HepG2 (cell line): ENCODE results near the gene MT1F. TPM values are rescaled to one million over a fixed set of nuclear protein-coding genes. Genes with fewer than 3 reads are reported as not detected.

Source experiments
- ATAC-seq: fragments of 200-7000 bp; cut with Tn5 transposase; 3 replicates; pipeline ENCODE4 v1.9.1; 2020; ENCODE audit warnings: mild to moderate bottlenecking, moderate library complexity
- BruUV-seq: library from RNA; stranded (reverse); fragments of 400-500 nt; replicated peaks from 2 replicates; lab custom pipeline; 2021; lab: Mats Ljungman, UMichigan
- CTCF ChIA-PET: fragments of 300-600 bp; formaldehyde crosslinking; extraction: SDS; loops from one replicate; lab custom pipeline; 2021; ENCODE audit warnings: low total read pairs, inconsistent platforms, low intra/inter-chr PET ratio; lab: Yijun Ruan, JAX
- POLR2A ChIA-PET: fragments of 350-600 bp; sonication (Branson Sonifier 250); formaldehyde crosslinking; loops from one replicate; lab custom pipeline; 2020; ENCODE audit warnings: antibody characterized with exemption, inconsistent platforms; lab: Yijun Ruan, JAX
- DNase-seq: peaks from one replicate; pipeline ENCODE4 v3.0.0-alpha.2; 2015; ENCODE audit warnings: low spot score
- FAIRE-seq: peaks from 3 replicates; lab custom pipeline; 2011; peaks lifted over from hg19 to GRCh38; lab: Jason Lieb, UNC
- H2AFZ ChIP-seq: one replicate; pipeline ENCODE4 v1.6.1; 2011; ENCODE audit warnings: low read length, inconsistent platforms
- H3K27ac ChIP-seq: fragments of 300-600 bp; 3 replicates; pipeline ENCODE4 v1.8.0; 2011; ENCODE audit warnings: mixed run types, mild to moderate bottlenecking, mixed read lengths, low read length, inconsistent platforms; ENCODE audit not compliant: insufficient read depth; ENCODE audit errors: extremely low read length
- H3K27me3 ChIP-seq, 2 experiments: fragments of 200-600 bp in 1 of 2; 2 replicates in 1 of 2; 3 replicates in 1 of 2; pipeline versions ENCODE4 v1.6.0 to v1.8.0; 2011; ENCODE audit warnings: low read length in 2 of 2, mild to moderate bottlenecking in 2 of 2, moderate library complexity in 2 of 2, inconsistent platforms in 1 of 2; ENCODE audit not compliant: insufficient read depth in 2 of 2, control insufficient read depth in 1 of 2
- H3K36me3 ChIP-seq, 2 experiments: fragments of 200-600 bp in 1 of 2; replicated peaks in 1 of 2; 2 replicates in 1 of 2; 3 replicates in 1 of 2; pipeline versions ENCODE4 v1.5.1 to v1.8.0; 2011; ENCODE audit warnings: low read length in 2 of 2, inconsistent platforms in 1 of 2; ENCODE audit not compliant: insufficient read depth in 2 of 2, control insufficient read depth in 1 of 2
- H3K4me1 ChIP-seq: 2 replicates; pipeline ENCODE4 v1.5.1; 2012; ENCODE audit warnings: low read length, inconsistent platforms; ENCODE audit not compliant: insufficient read depth
- H3K4me2 ChIP-seq: 2 replicates; pipeline ENCODE4 v1.6.0; 2011; ENCODE audit warnings: low read depth, low read length, inconsistent platforms
- H3K4me3 ChIP-seq, 3 experiments: fragments of 200-600 bp in 1 of 3; sonication (generic), shearing (Covaris generic) in 1 of 3; replicated peaks in 1 of 3; 2 replicates each; pipeline ENCODE4 v1.5.1; 2011 to 2016; ENCODE audit warnings: low read length in 3 of 3, inconsistent platforms in 2 of 3, low read depth in 2 of 3, mild to moderate bottlenecking in 2 of 3, control low read depth in 1 of 3, mixed read lengths in 1 of 3; ENCODE audit not compliant: insufficient read depth in 1 of 3
- H3K79me2 ChIP-seq: one replicate; pipeline ENCODE4 v1.6.1; 2011; ENCODE audit warnings: low read length, inconsistent platforms; ENCODE audit not compliant: insufficient read depth
- H3K9ac ChIP-seq: 2 replicates; pipeline ENCODE4 v1.6.0; 2011; ENCODE audit warnings: mild to moderate bottlenecking, low read depth, low read length, inconsistent platforms; ENCODE audit not compliant: insufficient read depth
- H3K9me3 ChIP-seq: 2 replicates; pipeline ENCODE4 v1.5.1; 2012; ENCODE audit warnings: mild to moderate bottlenecking, low read length
- H4K20me1 ChIP-seq: 2 replicates; pipeline ENCODE4 v1.6.0; 2011; ENCODE audit warnings: inconsistent platforms, mild to moderate bottlenecking, low read length, moderate library complexity; ENCODE audit not compliant: insufficient read depth
- DZIP1 ChIP-seq: sonication (generic); formaldehyde crosslinking; IDR thresholded peaks from 2 replicates; pipeline ENCODE4 v1.5.0; 2020; ENCODE audit warnings: mild to moderate bottlenecking, missing genetic modification reagents
- MEIS2 ChIP-seq: sonication (generic); formaldehyde crosslinking; IDR thresholded peaks from 2 replicates; pipeline ENCODE4 v1.9.0; 2021; ENCODE audit warnings: mild to moderate bottlenecking, missing genetic modification reagents
- MXD3 ChIP-seq: IDR thresholded peaks from 2 replicates; pipeline ENCODE4 v1.6.1; 2016; ENCODE audit warnings: mild to moderate bottlenecking, missing biosample characterization, missing genetic modification reagents
- NR0B2 ChIP-seq: sonication (generic); formaldehyde crosslinking; IDR thresholded peaks from 2 replicates; pipeline ENCODE4 v1.4.0; 2020; ENCODE audit warnings: mild to moderate bottlenecking, missing genetic modification reagents
- TARDBP ChIP-seq: sonication (generic); formaldehyde crosslinking; IDR thresholded peaks from 2 replicates; pipeline ENCODE4 v1.8.0; 2022; ENCODE audit warnings: mild to moderate bottlenecking, missing genetic modification reagents
- UBTF ChIP-seq: sonication (generic); formaldehyde crosslinking; IDR thresholded peaks from 2 replicates; pipeline ENCODE4 v1.4.0; 2020; ENCODE audit warnings: mild to moderate bottlenecking, missing genetic modification reagents
- ZBTB26 ChIP-seq: IDR thresholded peaks from 2 replicates; pipeline ENCODE4 v1.6.1; 2016; ENCODE audit warnings: missing compliant biosample characterization, missing genetic modification reagents, borderline replicate concordance
- ZNF12 ChIP-seq: sonication (generic); formaldehyde crosslinking; IDR thresholded peaks from 2 replicates; pipeline ENCODE4 v1.5.0; 2020; ENCODE audit warnings: missing genetic modification reagents
- ZNF260 ChIP-seq: sonication (generic); formaldehyde crosslinking; IDR thresholded peaks from 2 replicates; pipeline ENCODE4 v1.4.0; 2020; ENCODE audit warnings: missing genetic modification reagents, low read depth, mild to moderate bottlenecking, borderline replicate concordance
- ZNF280D ChIP-seq: sonication (generic); formaldehyde crosslinking; IDR thresholded peaks from 2 replicates; pipeline ENCODE4 v1.5.1; 2020; ENCODE audit warnings: mild to moderate bottlenecking, missing genetic modification reagents
- ZSCAN25 ChIP-seq: sonication (generic); formaldehyde crosslinking; IDR thresholded peaks from 2 replicates; pipeline ENCODE4 v1.8.0; 2022; ENCODE audit warnings: mild to moderate bottlenecking, missing genetic modification reagents
- WGBS: methylation state at CpG from one replicate; pipeline ENCODE4 v1.1.6; 2017; ENCODE audit warnings: low lambda C conversion rate; 5-methylcytosine and 5-hydroxymethylcytosine counted together
- in situ Hi-C: cut with HindIII; loops from 2 replicates; pipeline ENCODE4 v1.10.0; 2017; ENCODE audit warnings: low pct_unique_long_range_greater_than_20kb; ENCODE audit not compliant: extremely low pct_ligation_motif_present
- intact Hi-C: fragments of 100-400 bp; cut with micrococcal nuclease; formaldehyde crosslinking; loops from one replicate; pipeline ENCODE4 v1.10.0; 2022; ENCODE audit not compliant: unreplicated experiment
- polyA plus RNA-seq, 8 experiments: library from polyadenylated mRNA; depleted of rRNA in 3 of 8; stranded (reverse) in 7 of 8; unstranded in 1 of 8; fragments of >200 nt; fragmentation: Illumina TruSeq in 4 of 8; extraction: Trizol in 4 of 8; gene quantifications; 2 replicates each; pipeline versions ENCODE4 v1.2.1 to v1.2.3, GENCODE V29; 2011 to 2016; ENCODE audit warnings: low read depth in 4 of 8, missing spikeins in 1 of 8, mixed read lengths in 1 of 8; ENCODE audit not compliant: insufficient read depth in 1 of 8
- total RNA-seq, 5 experiments: library from RNA; depleted of rRNA; stranded (reverse); fragments of >200 nt; fragmentation: Illumina TruSeq; extraction: Trizol; gene quantifications; 2 replicates each; pipeline ENCODE4 v1.2.3, GENCODE V29; 2016; ENCODE audit warnings: low read depth in 1 of 5

The MT1F gene
- total and polyA plus RNA-seq, 2 of the 13 experiments (the other 11 are each of a cell fraction or from before 2014, with no cell fraction given) = 1.9 to 169 TPM

- TF ChIP-seq UBTF (CRISPR knock-in tag) (no peak), TARDBP (no peak), ZNF12 (CRISPR knock-in tag) (no peak)
These were observed 26.6 kb upstream of the MT1F start (continued) for GRCh38 chr16:56631197-56631596.

- BruUV-seq = no TSS peak
- no peak overlapping the region for H2AFZ ChIP-seq
- in situ Hi-C loops = no loop called here
- H3K27ac ChIP-seq = no peak overlapping the region
- intact Hi-C loops = no loop called here
- peaks cover 8 to 79% of the 10 kb centered on the region in 2 experiments; a peak in 4 of 5 replicates for H3K27me3 ChIP-seq
- CTCF ChIA-PET = no interaction called here
- no peak for FAIRE-seq
- H3K9me3 ChIP-seq = no peaks in the 10 kb centered on the region
- peak; percentile 62 for ATAC-seq
- DNase-seq = no peak
- POLR2A ChIA-PET = no interaction called here
- no peaks in the 10 kb centered on the region for H4K20me1 ChIP-seq
- H3K4me1 ChIP-seq = peaks cover 29% of the 10 kb centered on the region
- WGBS = 8% methylated on average over 14 of the region's 14 CpGs
- peak overlapping the region; percentile 41 to 73 (median 54); a peak in 4 of 6 replicates for H3K4me3 ChIP-seq
- H3K79me2 ChIP-seq = no peaks in the 10 kb centered on the region
- H3K4me2 ChIP-seq = peak overlapping the region; percentile 77
- peak overlapping the region; percentile 7; the same call in 1 of the 2 replicates for H3K9ac ChIP-seq
- H3K36me3 ChIP-seq = no peaks in the 10 kb centered on the region
- TF ChIP-seq MEIS2 (CRISPR knock-in tag) (0 out of 2 replicates have a peak, but pooled peaks have one; percentile 7), ZNF260 (CRISPR knock-in tag) (no peak), ZSCAN25 (no peak), NR0B2 (CRISPR knock-in tag) (no peak), ZBTB26 (CRISPR knock-in tag) (0 out of 2 replicates have a peak, but pooled peaks have one; percentile 16), DZIP1 (CRISPR knock-in tag) (no peak), ZNF280D (CRISPR knock-in tag) (0 out of 2 replicates have a peak, but pooled peaks have one; percentile 64), MXD3 (no peak)
These were observed 26.0 kb upstream of the MT1F start for GRCh38 chr16:56631832-56632155.
